ENCODE measurements around the gene NEK1. TPM values are rescaled to one million over a fixed set of nuclear protein-coding genes. Genes with fewer than 3 reads are reported as not detected.

Gene NEK1
- total RNA-seq, 1 experiment from 2014 or later, result 12.3 TPM

GRCh38 chr4:169376421-169376820, 236.0 kb downstream of the NEK1 start:
- Histone ChIP-seq H3K27ac (ENCODE audit: insufficient read length, low read depth, low read length) (no peak overlapping the region), H3K9ac (ENCODE audit: extremely low read depth, insufficient read length, low read length) (no peak overlapping the region), H3K9me3 (ENCODE audit: control insufficient read depth, low read depth, low read length) (no peaks in the 10 kb centered on the region), H2BK120ac (ENCODE audit: low read depth, low read length, poor library complexity, severe bottlenecking) (no peak overlapping the region), H3T11ph (ENCODE audit: low read length) (no peak overlapping the region), H4K8ac (replicated peaks; ENCODE audit: insufficient read length, low read depth, low read length) (no peak overlapping the region), H3K56ac (ENCODE audit: insufficient read length, low read depth, low read length) (no peak overlapping the region), H4K91ac (ENCODE audit: insufficient read length, low read depth, low read length) (no peak overlapping the region), H3K23me2 (ENCODE audit: insufficient read length, low read depth, low read length, poor library complexity, severe bottlenecking) (no peaks in the 10 kb centered on the region), H3K4ac (ENCODE audit: low read depth, low read length) (no peak overlapping the region), H4K5ac (ENCODE audit: insufficient read length, low read depth, low read length) (no peak overlapping the region), H2BK5ac (ENCODE audit: insufficient read length, low read length) (no peak overlapping the region), H2AK5ac (ENCODE audit: insufficient read length, low read length) (no peak overlapping the region), H2BK15ac (ENCODE audit: low read depth, low read length) (no peak overlapping the region), H3K4me2 (ENCODE audit: insufficient read depth, insufficient read length, low read length) (no peak overlapping the region), H2AFZ (ENCODE audit: low read length) (no peak overlapping the region), H3K79me2 (ENCODE audit: insufficient read depth, low read length) (no peaks in the 10 kb centered on the region), H2BK12ac (ENCODE audit: insufficient read length, low read depth, low read length) (no peak overlapping the region), H2BK20ac (ENCODE audit: low read depth, low read length, poor library complexity, severe bottlenecking) (no peak overlapping the region), H4K20me1 (ENCODE audit: control insufficient read depth, insufficient read depth, insufficient read length) (no peaks in the 10 kb centered on the region), H3K79me1 (ENCODE audit: insufficient read depth, low read depth, low read length, poor library complexity, severe bottlenecking) (no peaks in the 10 kb centered on the region), H3K27me3 (ENCODE audit: insufficient read depth, low read length) (no peaks in the 10 kb centered on the region), H3K4me1 (ENCODE audit: insufficient read depth, low read length) (no peaks in the 10 kb centered on the region), H3K23ac (ENCODE audit: insufficient read length, low read depth, low read length) (no peak overlapping the region), H3K14ac (ENCODE audit: insufficient read depth, low read length) (no peak overlapping the region), H3K18ac (ENCODE audit: insufficient read length, low read depth, low read length) (no peak overlapping the region)
- DNase-seq, result no peak
- Mint-ChIP-seq H3K27ac (no peak overlapping the region), H3K36me3 (ENCODE audit: insufficient read depth in 1 of 3, low read depth in 3 of 3) (peaks cover 2 to 25% (median 7%) of the 10 kb centered on the region in 3 experiments; a peak in 5 of 7 replicates), H3K9me3 (peaks cover 30% of the 10 kb centered on the region in 2 experiments), H3K4me3 (no peak overlapping the region), H3K27me3 (ENCODE audit: low read depth) (no peaks in the 10 kb centered on the region; the same call in 1 of the 2 replicates), H3K4me1 (peaks cover 0 to 3% of the 10 kb centered on the region in 2 experiments; a peak in 1 of 4 replicates)
- no peak for TF ChIP-seq CTCF (conservative IDR thresholded peaks at IDR 0.05)
- no CpG with 5 or more reads among the region's 1 CpG for WGBS (ENCODE audit: extremely low coverage, insufficient read length, low lambda C conversion rate)

Data from H9 (cell line).